Ovary (tissue), 9 donors: Measurements from ENCODE around the gene LLCFC1. TPM values are rescaled to one million over a fixed set of nuclear protein-coding genes. Genes with fewer than 3 reads are reported as not detected.

Experiments
- DNase-seq, 5 donors: peaks; one replicate each; pipeline ENCODE4 v3.0.0-alpha.2; 2019 to 2020
- H3K27ac ChIP-seq, 2 donors: fragments of 200-600 bp; one replicate each; pipeline versions ENCODE4 v1.5.1 to v1.8.0; 2019 to 2022
- H3K27me3 ChIP-seq: fragments of 200-600 bp; one replicate; pipeline ENCODE4 v1.8.0; 2022
- H3K36me3 ChIP-seq: fragments of 200-600 bp; sonication (generic); one replicate; pipeline ENCODE4 v1.5.1; 2019
- H3K4me1 ChIP-seq: one replicate; pipeline ENCODE4 v1.8.1; 2013; ENCODE audit warnings: mild to moderate bottlenecking, moderate library complexity; ENCODE audit not compliant: insufficient read depth
- H3K4me3 ChIP-seq: fragments of 200-600 bp; sonication (generic); one replicate; pipeline ENCODE4 v1.5.1; 2017
- H3K9me3 ChIP-seq, 2 donors: fragments of 200-600 bp in 1 of 2; sonication (generic) in 1 of 2; one replicate each; pipeline versions ENCODE4 v1.5.1 to v1.8.1; 2013 to 2019; ENCODE audit warnings: mild to moderate bottlenecking in 1 of 2, moderate library complexity in 1 of 2
- EP300 ChIP-seq: sonication (generic); formaldehyde crosslinking; IDR thresholded peaks from one replicate; pipeline ENCODE4 v1.6.1; 2017; ENCODE audit warnings: antibody characterized with exemption
- POLR2A ChIP-seq: fragments of 450-650 bp; IDR thresholded peaks from one replicate; pipeline ENCODE4 v1.6.1; 2017; ENCODE audit warnings: antibody characterized with exemption, mild to moderate bottlenecking, moderate library complexity
- WGBS, 3 donors: extraction: QIAGEN DNeasy Blood & Tissue Kit in 1 of 3; methylation state at CpG; one replicate each; pipeline versions ENCODE4 v1.1.5 to v1.1.7; 2013 to 2017; 5-methylcytosine and 5-hydroxymethylcytosine counted together
- intact Hi-C, 4 donors: fragments of 100-400 bp; cut with DNase I; formaldehyde crosslinking; loops; one replicate each; pipeline versions ENCODE4 v1.11.0 to v1.15.1; 2022 to 2023
- polyA plus RNA-seq, 2 donors: library from polyadenylated mRNA; stranded (reverse); fragments of 200-250 nt in 1 of 2; fragments of 350-450 nt in 1 of 2; fragmentation: Illumina TruSeq in 1 of 2; extraction: RNeasy Lipid Tissue Mini Kit (QIAGEN cat#74804) in 1 of 2; gene quantifications; one replicate each; pipeline ENCODE4 v1.2.3, GENCODE V29; 2013 to 2014
- total RNA-seq, 7 donors: library from RNA; depleted of rRNA in 2 of 7; stranded (reverse); fragments of >200 nt in 2 of 7; fragmentation: NEBNext Ultra II Directional in 3 of 7; extraction: Animal tissue kit (Norgen Biotek cat#: 25700) in 3 of 7; gene quantifications; one replicate each; pipeline versions ENCODE4 v1.1.0 to v1.2.4, GENCODE V29; 2016 to 2023
- TF ChIP-seq, protein P1 (sequence below), 3 donors: fragments of 450-650 bp in 2 of 3; fragments of 200-600 bp in 1 of 3; IDR thresholded peaks; one replicate each; pipeline versions ENCODE4 v1.5.1 to v1.8.0; 2016 to 2022; ENCODE audit warnings: antibody characterized with exemption in 3 of 3, mild to moderate bottlenecking in 1 of 3
- donor health status: DM: no; HTN: no; CAD: no; lungs with moderate emphysema.
- donor health status: DM: no; HTN: no; CAD: no.
- donor health status: Bipolar disorder and iron deficiency.
- donor health status: DM: yes; HTN: yes; CAD: no.
- donor health status: DM: no; HTN: no; CAD: no.
- donor health status: DM: yes; HTN: yes; CAD: no.

LLCFC1 gene
- total and polyA plus RNA-seq, 9 donors, result not detected

DNA sequence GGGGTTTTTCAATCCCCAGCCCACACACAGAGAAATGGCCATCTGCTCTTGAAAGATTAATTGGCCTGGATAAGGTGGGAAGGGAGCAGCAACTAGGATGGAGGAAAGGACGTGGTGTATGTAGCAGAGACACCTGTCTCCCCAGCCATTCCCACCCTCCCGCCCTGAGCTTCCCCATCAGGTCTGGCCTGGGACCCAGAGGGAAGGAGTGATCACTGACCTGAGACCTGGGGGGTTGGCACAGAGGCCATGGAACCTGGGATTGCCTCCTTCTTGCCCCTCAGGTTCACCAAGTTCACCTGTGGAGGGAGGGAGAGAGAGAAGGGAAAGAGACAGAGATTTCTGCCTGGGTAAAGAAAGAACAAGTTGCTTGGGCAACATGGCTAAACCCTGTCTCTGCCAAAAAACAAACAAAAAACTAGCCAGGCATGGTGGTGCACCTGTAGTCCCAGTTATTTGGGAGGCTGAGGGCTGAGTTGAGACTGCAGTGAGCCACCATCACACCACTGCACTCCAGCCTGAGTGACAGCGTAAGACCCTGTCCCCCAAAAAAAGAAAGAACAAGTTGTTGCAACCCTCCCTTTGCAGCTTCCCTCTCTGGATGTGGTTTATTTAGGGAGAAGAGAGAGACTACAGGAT, 42.4 kb upstream of the LLCFC1 start:
- Histone ChIP-seq H3K27ac (no peak overlapping the region), H3K4me1 (no peaks in the 10 kb centered on the region), H3K27me3 (no peaks in the 10 kb centered on the region), H3K9me3 (no peaks in the 10 kb centered on the region), H3K36me3 (no peaks in the 10 kb centered on the region), H3K4me3 (no peak overlapping the region)
- intact Hi-C loops, result no loop called here
- no peak for DNase-seq
- 61 to 74% (median 62%) methylated on average over 3 of the region's 3 CpGs for WGBS, 3 donors
- no peak for TF ChIP-seq POLR2A
- TF ChIP-seq, protein P1, sequence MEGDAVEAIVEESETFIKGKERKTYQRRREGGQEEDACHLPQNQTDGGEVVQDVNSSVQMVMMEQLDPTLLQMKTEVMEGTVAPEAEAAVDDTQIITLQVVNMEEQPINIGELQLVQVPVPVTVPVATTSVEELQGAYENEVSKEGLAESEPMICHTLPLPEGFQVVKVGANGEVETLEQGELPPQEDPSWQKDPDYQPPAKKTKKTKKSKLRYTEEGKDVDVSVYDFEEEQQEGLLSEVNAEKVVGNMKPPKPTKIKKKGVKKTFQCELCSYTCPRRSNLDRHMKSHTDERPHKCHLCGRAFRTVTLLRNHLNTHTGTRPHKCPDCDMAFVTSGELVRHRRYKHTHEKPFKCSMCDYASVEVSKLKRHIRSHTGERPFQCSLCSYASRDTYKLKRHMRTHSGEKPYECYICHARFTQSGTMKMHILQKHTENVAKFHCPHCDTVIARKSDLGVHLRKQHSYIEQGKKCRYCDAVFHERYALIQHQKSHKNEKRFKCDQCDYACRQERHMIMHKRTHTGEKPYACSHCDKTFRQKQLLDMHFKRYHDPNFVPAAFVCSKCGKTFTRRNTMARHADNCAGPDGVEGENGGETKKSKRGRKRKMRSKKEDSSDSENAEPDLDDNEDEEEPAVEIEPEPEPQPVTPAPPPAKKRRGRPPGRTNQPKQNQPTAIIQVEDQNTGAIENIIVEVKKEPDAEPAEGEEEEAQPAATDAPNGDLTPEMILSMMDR (IDR thresholded peaks at IDR 0.05), result no peak
- no peak for TF ChIP-seq EP300

DNA sequence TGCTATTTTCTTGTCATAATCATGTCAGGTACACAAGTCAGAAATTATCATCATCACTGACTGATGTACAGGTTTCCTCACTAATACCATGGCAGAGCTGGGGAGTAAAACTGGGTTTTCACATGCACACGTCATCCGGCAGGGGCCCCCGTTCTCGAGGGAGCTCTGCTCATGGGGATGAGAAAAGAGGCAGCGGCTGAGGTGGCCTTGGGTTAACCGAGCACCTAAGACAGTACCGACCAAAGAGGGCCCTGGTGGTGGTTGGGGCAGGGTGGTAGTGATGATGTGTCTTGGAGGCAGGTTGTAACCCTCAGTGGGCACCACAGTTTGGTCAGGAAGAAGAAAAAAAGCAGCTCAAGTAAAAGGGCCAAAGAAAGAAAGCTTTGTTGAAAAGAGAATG, 41.6 kb upstream of the LLCFC1 start:
- 80 to 87% (median 84%) methylated on average over 7 of the region's 7 CpGs for WGBS, 3 donors
- H3K4me3 ChIP-seq, result no peak overlapping the region
- H3K27ac ChIP-seq, result no peak overlapping the region
- no peaks in the 10 kb centered on the region for H3K27me3 ChIP-seq
- no peaks in the 10 kb centered on the region for H3K4me1 ChIP-seq
- TF ChIP-seq EP300 (no peak), POLR2A (no peak)
- TF ChIP-seq, protein P1 (IDR thresholded peaks at IDR 0.05), result no peak
- no peaks in the 10 kb centered on the region for H3K36me3 ChIP-seq
- DNase-seq, result no peak
- intact Hi-C loops, result no loop called here
- no peaks in the 10 kb centered on the region for H3K9me3 ChIP-seq

DNA sequence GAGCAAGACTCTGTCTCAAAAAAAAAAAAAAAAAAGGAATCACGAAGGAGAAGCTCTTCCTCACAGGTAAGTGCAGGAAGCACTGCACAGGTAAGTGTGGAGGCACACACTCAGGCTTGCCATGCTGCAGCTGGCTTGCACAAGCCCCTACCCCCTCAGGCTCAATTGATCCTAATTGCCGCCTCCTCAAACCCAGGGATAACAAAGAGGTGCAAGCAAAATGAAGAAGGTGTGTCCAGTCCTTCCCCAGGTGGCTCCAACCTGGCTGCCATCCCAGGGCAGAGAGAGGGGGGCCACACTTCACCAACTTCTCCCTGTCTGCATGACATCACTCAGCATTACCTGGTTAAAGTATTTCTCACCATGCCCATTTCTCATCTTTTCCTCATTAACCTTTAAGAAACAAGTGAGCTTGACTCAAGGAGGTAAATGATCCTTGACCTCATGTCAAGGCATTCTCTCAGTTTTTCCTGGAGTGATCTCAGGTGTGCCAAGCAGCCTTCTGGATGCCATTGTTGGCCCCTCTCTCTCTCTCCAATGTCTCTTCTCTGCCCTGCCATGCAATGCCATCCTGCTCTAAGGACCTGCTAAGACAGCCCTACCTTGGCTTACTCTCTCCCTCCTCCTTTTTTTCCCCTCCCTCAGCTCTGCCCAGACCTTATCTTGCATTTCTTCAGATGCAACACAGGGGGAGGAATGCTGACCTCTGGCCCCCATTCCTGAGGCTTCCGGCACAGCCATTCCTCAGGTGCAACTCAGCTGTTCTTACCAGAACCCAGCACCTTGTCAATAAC, 40.7 kb upstream of the LLCFC1 start:
- 58 to 66% (median 61%) methylated on average over 3 of the region's 3 CpGs for WGBS, 3 donors
- TF ChIP-seq EP300 (no peak), POLR2A (no peak)
- TF ChIP-seq, protein P1 (IDR thresholded peaks at IDR 0.05), result no peak
- no peaks in the 10 kb centered on the region for H3K9me3 ChIP-seq
- no peak for DNase-seq
- intact Hi-C loops, result no loop called here
- H3K4me1 ChIP-seq, result no peaks in the 10 kb centered on the region
- no peaks in the 10 kb centered on the region for H3K36me3 ChIP-seq
- H3K4me3 ChIP-seq, result no peak overlapping the region
- H3K27me3 ChIP-seq, result no peaks in the 10 kb centered on the region
- H3K27ac ChIP-seq, result no peak overlapping the region

DNA sequence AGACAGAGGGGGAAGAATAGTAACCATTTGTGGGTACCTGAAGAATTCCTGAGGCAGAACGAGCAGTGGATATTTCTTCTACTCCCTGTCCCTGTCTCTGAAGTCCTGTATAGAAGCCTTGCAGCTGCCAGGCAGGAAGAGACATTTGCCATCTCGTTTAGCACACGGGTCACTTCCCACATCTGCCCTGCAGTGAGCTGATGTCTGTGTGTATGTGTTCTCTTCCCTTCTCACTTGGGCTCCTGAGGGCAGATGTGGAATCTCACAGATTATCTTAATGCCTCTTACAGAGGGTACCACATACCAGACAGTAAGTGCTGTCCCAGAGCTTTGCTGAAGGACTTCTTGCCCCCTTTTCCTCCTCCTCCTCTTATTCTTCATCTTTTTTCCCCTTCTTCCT, 39.6 kb upstream of the LLCFC1 start:
- 20 to 28% (median 27%) methylated on average over 3 of the region's 3 CpGs for WGBS, 3 donors
- intact Hi-C loops, result no loop called here
- H3K27ac ChIP-seq, result no peak overlapping the region

More for the DNA sequence above, 39.6 kb upstream of the LLCFC1 start:
- no peak for DNase-seq
- Histone ChIP-seq H3K9me3 (no peaks in the 10 kb centered on the region), H3K27me3 (no peaks in the 10 kb centered on the region), H3K4me1 (no peaks in the 10 kb centered on the region), H3K4me3 (no peak overlapping the region), H3K36me3 (no peaks in the 10 kb centered on the region)
- TF ChIP-seq, protein P1 (IDR thresholded peaks at IDR 0.05), result no peak
- TF ChIP-seq EP300, result no peak
- TF ChIP-seq POLR2A, result no peak
